A204.1 (cell line): ENCODE results near the gene OCRL.
A peak's percentile ranks its signal among the peaks of the same experiment; 100 is the strongest.

Experiments used
- FAIRE-seq: peaks from 2 replicates; lab custom pipeline; 2012; peaks lifted over from hg19 to GRCh38; lab: Jason Lieb, UNC

The OCRL gene

DNA sequence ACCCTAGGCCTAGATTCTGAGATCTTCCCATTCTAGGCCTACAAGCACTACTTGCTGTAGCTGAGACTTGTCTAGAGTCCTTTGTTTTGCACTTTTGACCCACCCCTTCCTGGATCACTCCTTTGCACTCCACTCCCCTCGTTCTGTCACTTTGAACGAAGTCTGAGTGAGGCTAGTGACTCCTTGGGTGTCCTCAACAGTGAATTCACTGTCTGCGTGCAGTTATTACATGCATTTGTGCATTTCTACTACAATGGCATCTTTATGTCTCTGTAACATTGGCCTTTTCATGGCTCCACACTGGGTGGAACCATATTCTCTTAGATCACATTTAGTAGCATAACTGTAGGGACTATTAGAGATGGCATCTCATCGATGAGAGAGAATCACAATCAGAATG lies 50.5 kb downstream of the OCRL start:
- FAIRE-seq: no peak

DNA sequence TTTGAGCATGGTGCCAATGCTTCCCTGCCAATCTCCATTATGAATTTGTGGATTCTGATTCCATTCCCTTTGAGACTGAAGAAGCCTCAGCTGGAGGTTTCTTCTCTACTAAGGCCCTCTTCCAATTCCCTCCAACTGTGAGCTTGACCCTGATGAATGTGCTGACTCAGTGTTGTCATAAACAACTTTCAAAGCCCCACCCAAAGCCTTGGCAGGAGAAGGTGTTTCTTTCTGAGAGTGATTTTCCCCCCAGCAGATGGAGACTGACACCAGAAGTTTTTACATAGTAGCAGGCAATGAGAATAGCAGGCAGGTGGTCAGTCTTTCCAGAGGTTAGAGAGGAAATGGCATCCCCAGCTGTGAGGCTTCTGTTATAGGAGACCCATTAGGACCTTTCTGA lies 53.1 kb downstream of the OCRL start:
- FAIRE-seq: no peak

DNA sequence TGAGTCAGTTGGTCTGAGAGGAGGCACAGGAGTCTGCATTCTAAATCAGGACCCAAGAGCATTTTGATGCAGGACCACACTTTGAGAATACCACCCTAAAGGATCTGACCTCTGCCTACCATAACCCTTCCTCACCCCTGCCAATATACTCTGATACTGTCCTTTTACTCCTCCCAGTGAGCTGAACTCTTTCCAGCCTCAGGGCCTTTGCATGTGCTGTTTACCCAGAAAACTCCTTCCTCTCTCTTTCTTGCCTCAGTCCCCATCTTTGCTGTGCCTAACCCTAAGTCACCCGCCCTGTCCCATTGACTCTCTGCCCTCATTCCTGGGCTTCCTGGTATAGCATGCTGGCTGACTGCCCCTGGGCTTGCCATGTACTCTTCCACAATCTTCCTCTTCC lies 54.7 kb downstream of the OCRL start:
- no peak for FAIRE-seq

DNA sequence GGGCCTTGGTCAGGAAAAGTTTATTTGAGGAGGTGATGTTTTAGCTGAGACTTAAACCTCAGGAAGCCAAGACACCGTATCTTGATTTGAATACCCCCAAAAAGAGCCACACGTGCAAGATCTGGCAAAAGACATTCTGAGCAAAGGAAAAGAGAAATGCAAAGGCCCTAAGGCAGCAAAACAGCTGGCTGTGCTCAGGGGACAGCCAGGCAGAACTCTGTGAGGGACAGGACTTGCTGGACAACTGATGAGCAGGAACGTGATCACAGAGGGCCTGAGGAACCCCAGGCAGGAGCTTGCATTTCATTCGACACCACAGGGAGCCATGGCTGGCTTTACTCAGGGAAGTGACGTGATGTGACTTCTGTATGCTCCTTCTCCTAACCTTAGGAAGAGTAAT lies 56.0 kb downstream of the OCRL start:
- no peak for FAIRE-seq

DNA sequence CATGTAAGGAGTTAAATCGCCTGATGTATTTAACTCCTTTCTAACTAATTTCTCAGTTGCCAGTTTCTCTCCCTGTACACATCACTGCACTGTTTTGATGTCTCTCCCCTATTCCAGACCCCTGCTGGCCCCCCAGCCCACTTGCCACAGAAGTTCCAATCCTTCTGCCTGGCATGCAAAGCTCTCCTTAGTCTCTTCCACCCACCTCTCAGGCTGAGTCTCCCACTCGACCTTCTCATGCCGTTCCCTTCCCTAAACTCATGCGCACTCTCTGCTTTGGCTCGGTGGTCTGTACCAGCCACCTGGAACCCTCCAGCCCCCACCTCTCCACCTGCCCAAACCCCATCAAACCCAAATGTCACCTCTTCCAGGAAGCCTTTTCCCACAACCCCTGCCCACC lies 57.8 kb downstream of the OCRL start:
- no peak for FAIRE-seq

DNA sequence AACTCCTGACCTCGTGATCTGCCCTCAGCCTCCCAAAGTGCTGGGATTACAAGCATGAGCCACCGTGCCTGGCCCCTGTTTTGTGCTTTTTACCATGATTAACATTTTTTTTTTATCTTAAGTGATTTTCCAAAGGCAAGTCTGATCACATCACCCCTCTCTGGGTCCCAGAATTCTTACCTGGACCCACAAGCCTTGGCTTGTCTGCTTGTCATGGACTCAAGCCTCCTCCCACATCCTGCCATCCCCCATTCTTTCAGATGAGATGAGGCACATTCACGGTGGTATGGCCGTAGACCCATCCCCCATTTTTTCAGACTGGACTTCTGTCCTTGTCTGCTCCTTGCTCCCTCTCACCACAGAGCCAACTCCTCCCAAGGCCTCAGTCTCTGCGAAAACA lies 59.4 kb downstream of the OCRL start:
- no peak for FAIRE-seq

DNA sequence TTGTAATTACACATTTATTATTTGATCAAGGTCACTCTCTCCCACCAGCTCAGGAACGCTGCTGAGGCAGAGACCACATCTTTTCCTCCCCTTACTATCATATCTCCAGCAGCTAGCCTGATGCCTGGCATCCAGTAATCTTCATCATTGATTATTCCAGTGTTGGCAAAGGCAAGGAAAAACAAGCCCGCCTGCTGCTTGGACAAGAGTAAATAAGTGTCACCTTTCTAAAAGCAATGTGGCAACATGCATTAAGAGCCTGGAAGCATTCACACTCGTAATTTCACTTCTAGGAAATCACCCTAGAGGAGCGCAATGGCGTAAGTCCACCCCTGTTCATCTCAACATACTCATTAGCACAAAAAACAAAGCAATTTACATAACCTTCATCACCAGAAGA lies 59.9 kb downstream of the OCRL start:
- FAIRE-seq: no peak

DNA sequence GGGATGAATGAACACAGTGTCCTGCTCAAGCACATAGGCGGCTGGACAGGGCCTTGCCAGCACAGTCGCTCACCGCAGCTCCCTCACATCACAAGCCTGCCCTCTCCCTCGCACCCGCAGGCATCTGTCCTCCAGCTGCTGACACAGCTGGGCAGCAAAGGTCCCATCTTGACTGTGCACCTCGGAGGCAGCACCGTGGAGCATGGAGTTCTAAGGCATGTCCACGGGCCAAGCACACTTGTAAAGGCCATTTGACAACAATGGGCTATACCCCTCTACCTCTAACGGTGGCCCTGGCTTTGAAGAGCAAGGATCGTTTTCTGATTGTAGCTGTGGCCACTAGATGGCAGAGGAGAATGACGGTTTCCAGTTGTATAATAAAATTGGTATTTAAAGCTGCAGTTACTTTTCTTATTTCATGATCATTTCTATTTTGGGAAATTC lies 60.9 kb downstream of the OCRL start:
- peak; percentile 87 for FAIRE-seq

DNA sequence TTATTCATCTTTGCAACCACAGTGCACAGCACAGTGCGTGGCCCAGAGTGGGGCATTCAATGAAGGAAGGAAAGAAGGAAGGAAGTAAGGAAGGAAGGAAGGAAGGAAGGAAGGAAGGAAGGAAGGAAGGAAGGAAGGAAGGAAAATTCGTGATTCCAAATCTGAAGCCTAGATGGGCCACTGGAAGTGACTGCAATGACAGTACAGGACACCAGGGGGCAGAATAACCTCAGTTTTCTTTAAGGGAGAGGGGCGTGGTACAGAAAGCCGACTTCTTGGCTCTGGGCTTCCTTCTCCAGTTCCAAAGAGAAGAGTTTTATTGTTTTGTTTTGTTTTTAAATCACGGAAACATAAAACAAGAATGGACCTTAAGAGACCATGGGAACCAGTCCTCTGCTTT lies 66.9 kb downstream of the OCRL start:
- FAIRE-seq: peak; percentile 89

DNA sequence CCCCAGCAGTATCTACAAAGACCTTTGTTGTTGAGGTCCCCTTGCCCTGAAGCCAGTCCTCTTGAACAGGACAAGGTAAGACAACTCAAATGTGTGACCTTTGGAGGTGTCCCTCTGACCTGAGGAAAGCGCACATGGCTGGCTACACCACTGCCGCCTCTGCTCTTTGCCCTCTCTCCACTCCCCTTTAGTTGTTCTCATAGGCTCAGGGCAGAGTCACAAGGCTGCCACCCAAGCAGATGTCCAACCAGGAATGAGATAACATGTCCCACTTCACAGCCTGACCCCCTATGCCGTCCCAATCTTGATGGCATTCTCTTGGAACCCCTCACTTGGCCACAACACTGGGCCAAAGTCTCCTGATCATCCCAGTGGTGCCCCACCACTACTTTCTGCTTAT lies 68.4 kb downstream of the OCRL start:
- no peak for FAIRE-seq

DNA sequence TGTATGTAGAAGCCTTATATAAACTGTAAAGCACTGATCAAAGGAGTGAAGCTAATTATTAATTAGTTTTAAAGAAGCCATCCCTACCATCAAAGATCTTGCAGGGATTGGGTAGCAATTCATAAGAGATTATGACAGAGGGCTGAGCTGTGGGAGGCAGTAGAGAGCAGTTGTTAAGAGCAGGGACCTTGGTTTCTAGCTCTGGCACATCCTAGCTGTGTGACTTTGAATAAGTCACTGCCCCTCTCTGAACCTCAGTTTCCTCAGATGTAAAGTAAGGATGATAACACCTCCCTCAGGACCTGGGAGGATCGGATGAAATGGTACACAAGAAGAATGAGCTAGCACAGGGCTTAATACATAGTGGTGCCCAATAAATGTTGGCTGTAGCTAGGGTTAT lies 69.3 kb downstream of the OCRL start:
- FAIRE-seq: no peak

DNA sequence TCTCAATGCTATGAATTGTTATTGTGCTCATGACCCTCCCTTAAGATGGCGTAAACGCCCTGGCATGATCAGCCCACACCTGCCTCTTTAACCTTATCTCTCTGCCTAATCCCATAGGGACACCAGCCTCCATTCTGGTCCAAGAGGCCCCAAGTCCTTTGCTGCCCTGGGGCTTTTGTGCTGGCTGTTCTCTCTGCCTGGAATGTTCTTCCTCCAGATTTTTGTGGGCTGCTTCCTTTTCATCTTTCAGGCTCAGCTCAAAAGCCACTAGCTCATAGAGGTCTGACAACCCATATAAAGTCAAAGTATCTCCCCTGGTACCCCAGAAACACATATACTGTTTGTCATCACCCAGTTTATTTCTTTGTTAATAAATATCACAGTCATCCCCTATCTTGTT lies 72.3 kb downstream of the OCRL start:
- no peak for FAIRE-seq

DNA sequence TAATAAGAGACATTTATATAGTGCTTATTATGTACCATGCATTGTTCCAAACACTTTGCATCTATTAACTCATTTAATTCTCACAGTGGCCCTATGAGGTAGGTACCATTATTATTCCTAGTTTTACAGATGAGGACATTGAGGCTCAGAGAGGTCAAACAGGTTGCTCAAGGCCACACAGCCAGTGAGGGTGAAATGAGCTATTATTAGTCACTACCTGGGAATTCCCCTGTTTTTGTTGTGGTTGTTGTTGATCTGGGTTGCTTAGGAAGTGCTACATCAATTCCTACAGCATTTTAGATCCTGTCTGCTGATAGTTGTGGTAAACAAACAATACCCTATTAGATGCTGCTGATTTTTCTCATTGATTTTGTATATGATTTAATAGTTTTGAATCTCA lies 73.5 kb downstream of the OCRL start:
- FAIRE-seq: no peak

DNA sequence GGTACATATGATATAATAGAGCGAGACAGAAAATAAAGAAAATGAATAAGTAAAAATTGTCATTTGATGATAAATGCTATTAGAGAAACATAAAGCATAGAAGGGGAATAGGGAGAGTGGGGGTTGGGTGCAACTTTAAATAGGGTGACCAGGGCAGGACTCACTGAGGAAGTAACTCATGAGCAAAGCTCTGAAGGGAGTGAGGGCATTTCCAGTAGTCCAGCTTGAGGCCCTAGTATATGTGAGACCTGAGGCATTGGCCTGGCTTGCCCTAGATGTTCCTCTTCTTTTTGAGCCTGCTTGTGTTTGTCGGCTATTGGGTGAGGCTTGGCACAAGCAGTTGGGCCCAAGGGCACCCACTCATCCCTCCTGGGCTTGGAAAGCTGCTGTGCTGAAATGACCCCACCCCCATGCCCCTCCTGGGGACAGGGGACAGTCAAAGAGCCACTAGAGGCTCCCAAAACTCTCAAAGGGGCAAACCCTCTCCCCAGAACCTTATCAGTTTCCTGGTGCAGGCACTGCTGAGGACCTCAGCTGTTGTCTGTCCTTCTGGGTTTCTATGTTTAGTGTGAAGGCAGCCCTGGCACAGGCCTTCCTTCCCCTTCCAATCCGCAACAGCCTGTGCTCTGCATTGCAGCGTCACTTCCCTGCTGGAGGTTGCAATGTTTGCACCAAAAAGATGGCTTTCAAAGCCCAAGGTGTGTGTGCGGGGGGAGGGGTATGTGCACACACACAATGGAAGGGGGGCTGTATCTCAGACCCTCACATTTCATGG lies 74.6 kb downstream of the OCRL start:
- no peak for FAIRE-seq

DNA sequence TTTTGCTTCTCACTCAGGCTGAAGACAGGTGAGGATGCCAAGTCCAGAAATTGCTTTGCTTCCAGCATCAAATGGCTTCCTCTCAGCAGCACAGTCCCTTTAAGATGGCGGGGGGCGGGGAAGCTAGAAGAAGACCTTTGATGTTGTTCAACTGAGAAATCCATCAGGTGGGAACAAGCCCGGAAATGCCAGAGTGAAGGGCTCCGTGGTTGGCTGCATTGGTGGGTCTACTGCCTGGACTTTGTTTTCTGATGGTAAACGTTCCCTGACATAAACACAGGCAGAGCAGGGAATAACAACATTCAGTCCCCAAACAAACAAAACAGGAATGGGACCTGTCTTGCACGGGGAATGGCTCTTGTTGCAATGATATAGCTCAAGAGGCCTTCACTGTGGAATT lies 77.4 kb downstream of the OCRL start:
- FAIRE-seq: no peak

DNA sequence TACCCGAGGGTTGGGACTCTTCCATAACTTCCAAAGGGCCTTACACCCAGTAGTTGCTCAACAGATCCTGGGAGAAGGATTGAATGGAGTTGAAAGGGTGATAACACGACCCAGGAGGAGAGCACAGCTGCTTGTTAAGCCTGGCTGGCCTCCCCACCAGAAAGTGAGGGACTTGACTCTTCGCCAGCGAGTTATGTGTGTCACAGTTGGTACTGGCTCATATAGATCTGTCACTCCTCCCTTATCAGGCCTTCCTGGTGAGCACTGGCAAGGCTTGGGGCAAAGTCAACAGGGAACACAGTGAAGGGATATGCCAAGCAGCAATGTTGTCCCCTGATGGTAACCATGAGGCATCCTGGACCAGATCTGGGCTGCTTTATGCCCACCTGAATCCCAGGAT lies 78.9 kb downstream of the OCRL start:
- FAIRE-seq: no peak

DNA sequence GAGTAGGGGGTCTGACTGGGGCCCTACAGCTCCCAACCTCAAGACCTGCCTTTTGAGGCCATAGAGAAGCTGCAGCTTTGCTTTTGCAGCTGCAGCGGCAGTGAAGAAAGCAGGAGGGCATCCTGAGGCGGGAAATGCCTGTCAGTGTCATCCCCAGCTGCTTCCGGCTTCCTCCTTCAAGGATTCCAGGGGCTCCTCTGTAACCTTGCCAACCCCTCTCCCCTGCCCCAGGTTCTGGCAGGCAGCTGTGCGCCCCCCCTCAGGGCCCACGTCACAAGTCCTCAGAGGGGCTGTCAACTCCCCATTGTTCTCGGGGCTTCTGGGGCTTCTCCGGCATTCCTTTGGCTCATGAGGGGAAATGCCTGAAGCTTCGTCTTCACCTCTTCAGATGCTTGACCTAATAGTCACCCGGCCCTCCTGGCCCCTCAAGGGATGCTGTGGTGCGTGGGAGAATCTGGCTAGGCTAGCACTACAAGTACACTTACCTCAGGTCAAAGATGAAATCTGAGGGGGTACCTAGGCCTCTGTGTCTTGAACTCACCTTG lies 82.8 kb downstream of the OCRL start:
- FAIRE-seq: no peak

DNA sequence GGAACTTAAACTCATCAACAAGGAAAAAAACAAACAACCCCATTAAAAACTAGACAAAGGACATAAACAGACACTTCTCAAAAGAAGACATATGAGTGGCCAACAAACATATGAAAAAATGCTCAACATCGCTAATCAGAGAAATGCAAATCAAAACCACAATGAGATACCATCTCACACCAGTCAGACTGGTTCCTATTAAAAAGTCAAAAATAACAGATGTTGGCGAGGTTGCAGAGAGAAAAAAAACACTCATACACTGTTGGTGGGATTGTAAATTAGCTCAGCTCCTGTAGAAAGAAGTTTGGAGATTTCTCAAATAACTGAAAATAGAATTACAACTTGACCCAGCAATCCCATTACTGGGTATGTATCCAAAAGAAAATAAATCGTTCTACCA lies 86.0 kb downstream of the OCRL start:
- FAIRE-seq: no peak

DNA sequence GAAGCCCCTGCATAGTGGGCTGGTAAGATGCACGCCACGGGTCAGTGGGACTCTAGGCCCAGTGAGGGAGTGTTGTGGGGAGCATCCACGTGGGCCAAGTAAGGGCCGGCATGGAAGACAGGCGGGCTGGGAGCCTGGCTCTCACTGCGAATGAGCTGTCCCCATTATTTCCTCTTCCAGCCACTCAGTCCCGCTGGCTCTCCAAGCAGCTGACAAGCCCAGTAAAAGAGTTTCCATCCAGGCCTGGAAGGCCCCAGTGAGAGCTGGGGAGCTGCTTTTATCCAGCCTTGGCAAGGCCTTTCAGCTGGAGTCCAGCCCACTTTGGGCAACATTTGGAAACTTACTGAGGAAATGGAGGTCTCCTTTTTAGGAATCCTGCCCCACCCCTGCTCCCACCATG lies 89.8 kb downstream of the OCRL start:
- no peak for FAIRE-seq

DNA sequence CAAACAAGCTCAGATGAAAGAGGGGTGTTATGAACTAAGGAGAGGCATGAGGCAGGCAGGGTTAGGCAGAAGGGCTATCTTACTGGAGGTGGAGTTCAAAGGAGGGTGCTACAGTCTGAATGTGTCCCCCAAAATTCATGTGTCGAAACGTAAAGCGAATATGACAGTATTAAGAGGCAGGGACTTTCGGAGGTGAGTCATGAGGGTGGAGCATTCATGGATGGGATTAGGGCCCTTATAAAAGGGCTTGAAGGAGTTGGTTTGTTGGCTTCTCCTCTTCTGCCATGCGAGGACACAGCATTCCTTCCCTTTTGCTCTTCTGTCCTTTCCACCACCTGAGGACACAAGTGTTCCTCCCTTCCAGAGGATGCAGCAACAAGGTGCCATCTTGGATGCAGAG lies 91.8 kb downstream of the OCRL start:
- no peak for FAIRE-seq

DNA sequence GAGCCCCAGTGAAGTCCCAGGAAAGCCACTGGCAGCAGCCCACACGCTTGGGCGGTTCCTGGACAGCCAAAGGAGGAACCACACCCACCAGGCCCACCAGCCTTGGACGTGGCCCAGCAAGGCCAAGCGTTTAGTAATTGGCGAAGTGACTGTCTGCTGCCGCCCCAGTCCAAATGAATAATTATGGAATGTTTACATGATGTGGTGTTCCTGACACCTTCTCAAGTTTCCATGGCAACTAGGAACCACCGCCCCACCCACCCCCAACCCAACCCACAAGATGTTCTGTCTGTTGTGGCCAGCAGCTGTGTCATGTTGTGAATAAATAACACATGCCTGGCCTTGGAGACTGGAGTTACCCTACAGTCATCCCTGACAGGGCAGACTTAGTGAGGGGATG lies 92.4 kb downstream of the OCRL start:
- FAIRE-seq: no peak

DNA sequence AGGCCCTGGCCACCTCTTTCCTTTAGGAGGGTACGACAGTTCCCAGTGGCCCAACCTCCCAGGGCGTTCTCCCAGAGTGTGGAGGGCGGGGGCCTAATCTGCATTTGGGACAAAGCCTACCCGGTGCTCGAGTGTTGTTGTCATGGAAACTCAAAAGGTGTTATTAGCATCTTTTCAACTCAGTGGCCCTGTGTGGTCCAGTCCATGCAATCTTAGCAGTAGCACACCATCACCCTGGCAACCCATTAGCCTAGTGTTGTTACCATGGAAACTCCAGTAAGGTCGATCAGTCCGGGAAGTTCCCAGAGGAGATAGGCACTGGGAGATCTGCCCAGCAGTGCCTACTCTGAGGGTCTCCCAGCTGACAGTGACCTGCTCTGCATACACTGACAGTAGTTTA lies 94.5 kb downstream of the OCRL start:
- FAIRE-seq: no peak

DNA sequence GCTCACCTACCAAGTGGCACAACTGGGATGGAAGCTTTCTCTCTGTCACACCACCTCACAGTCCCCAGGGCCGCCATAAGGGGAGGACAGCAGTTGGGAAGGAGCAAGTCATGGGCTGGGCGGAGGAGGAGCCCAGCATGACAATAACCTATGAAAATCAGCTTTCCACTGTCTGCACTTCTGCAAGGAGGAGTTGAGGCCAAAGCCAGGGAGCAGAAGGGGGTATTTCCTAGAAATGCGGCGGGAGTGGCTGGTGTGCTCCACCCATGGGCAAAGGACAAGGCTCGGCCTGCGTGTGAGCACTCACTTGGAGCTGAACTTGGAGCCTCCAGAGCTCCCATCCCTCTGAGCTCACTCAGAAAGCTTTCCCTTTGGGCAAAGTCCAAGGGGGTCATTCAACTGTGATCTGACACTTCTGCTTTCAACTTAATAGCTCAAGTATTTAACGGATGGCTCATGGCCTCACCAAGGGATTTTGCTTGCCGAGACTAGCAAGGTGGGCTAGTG lies 96.2 kb downstream of the OCRL start:
- no peak for FAIRE-seq
